Nephron (organoid): ENCODE results near the gene CNTN4.
A peak's percentile ranks its signal among the peaks of the same experiment; 100 is the strongest.

Source experiments
- H3K27ac Mint-ChIP-seq, 3 experiments: 2 replicates each; pipeline ENCODE4 v1.8.0; 2020; ENCODE audit warnings: mixed read lengths in 3 of 3, mild to moderate bottlenecking in 2 of 3, moderate library complexity in 1 of 3
- H3K27me3 Mint-ChIP-seq: 2 replicates; pipeline ENCODE4 v1.8.0; 2021; ENCODE audit warnings: low read depth, mild to moderate bottlenecking, moderate library complexity, mixed read lengths
- H3K36me3 Mint-ChIP-seq: 2 replicates; pipeline ENCODE4 v1.8.0; 2020; ENCODE audit warnings: low read depth, mixed read lengths
- H3K4me1 Mint-ChIP-seq: 2 replicates; pipeline ENCODE4 v1.8.0; 2020; ENCODE audit warnings: mixed read lengths
- H3K4me3 Mint-ChIP-seq, 3 experiments: 2 replicates each; pipeline ENCODE4 v1.8.0; 2020; ENCODE audit warnings: mild to moderate bottlenecking in 3 of 3, mixed read lengths in 3 of 3, moderate library complexity in 2 of 3
- H3K9me3 Mint-ChIP-seq: 2 replicates; pipeline ENCODE4 v1.8.0; 2020; ENCODE audit warnings: mixed read lengths
- CTCF ChIP-seq, 3 experiments: fragments of 200-600 bp; sonication (generic); IDR thresholded peaks; one replicate each; pipeline ENCODE4 v1.5.0; 2021; ENCODE audit warnings: antibody characterized with exemption in 3 of 3; ENCODE audit not compliant: unreplicated experiment in 3 of 3

The CNTN4 gene

GRCh38 chr3:2356298-2356950 lies 257.8 kb downstream of the CNTN4 start:
- Mint-ChIP-seq H3K9me3 (no peaks in the 10 kb centered on the region), H3K4me1 (peaks cover 4% of the 10 kb centered on the region), H3K4me3 (no peak overlapping the region), H3K27ac (no peak overlapping the region), H3K36me3 (peaks cover 11% of the 10 kb centered on the region), H3K27me3 (peaks cover 4% of the 10 kb centered on the region)
- no peak for TF ChIP-seq CTCF (IDR thresholded peaks at IDR 0.05; ENCODE audit: unreplicated experiment in 3 of 3)

GRCh38 chr3:2360815-2361214 lies 262.1 kb downstream of the CNTN4 start:
- Mint-ChIP-seq H3K4me3 (no peak overlapping the region), H3K36me3 (no peaks in the 10 kb centered on the region), H3K27me3 (no peaks in the 10 kb centered on the region), H3K27ac (no peak overlapping the region), H3K9me3 (no peaks in the 10 kb centered on the region), H3K4me1 (no peaks in the 10 kb centered on the region)
- TF ChIP-seq CTCF (IDR thresholded peaks at IDR 0.05; ENCODE audit: unreplicated experiment in 3 of 3) = no peak

- TF ChIP-seq CTCF (IDR thresholded peaks at IDR 0.05; ENCODE audit: unreplicated experiment in 3 of 3) = no peak
- H3K9me3 Mint-ChIP-seq = no peaks in the 10 kb centered on the region
- H3K4me1 Mint-ChIP-seq = no peaks in the 10 kb centered on the region
- no peaks in the 10 kb centered on the region for H3K36me3 Mint-ChIP-seq
- H3K4me3 Mint-ChIP-seq = no peak overlapping the region
- H3K27me3 Mint-ChIP-seq = no peaks in the 10 kb centered on the region
- no peak overlapping the region for H3K27ac Mint-ChIP-seq
Observed at GRCh38 chr3:2362122-2362521, 263.5 kb downstream of the CNTN4 start.

- Mint-ChIP-seq H3K27me3 (no peaks in the 10 kb centered on the region), H3K9me3 (no peaks in the 10 kb centered on the region), H3K36me3 (no peaks in the 10 kb centered on the region), H3K4me1 (no peaks in the 10 kb centered on the region), H3K4me3 (no peak overlapping the region), H3K27ac (no peak overlapping the region)
- no peak for TF ChIP-seq CTCF (IDR thresholded peaks at IDR 0.05; ENCODE audit: unreplicated experiment in 3 of 3)
Observed at GRCh38 chr3:2363854-2364253, 265.2 kb downstream of the CNTN4 start.

- H3K27ac Mint-ChIP-seq = no peak overlapping the region
- peaks cover 8% of the 10 kb centered on the region for H3K4me1 Mint-ChIP-seq
- H3K27me3 Mint-ChIP-seq = no peaks in the 10 kb centered on the region
- no peaks in the 10 kb centered on the region for H3K9me3 Mint-ChIP-seq
- H3K36me3 Mint-ChIP-seq = no peaks in the 10 kb centered on the region
- H3K4me3 Mint-ChIP-seq = no peak overlapping the region
- TF ChIP-seq CTCF (IDR thresholded peaks at IDR 0.05; ENCODE audit: unreplicated experiment in 3 of 3) = no peak
Observed at GRCh38 chr3:2370317-2370716, 271.7 kb downstream of the CNTN4 start.

GRCh38 chr3:2372306-2372705 lies 273.6 kb downstream of the CNTN4 start:
- H3K36me3 Mint-ChIP-seq = no peaks in the 10 kb centered on the region
- TF ChIP-seq CTCF (IDR thresholded peaks at IDR 0.05; ENCODE audit: unreplicated experiment in 3 of 3) = no peak
- no peaks in the 10 kb centered on the region for H3K9me3 Mint-ChIP-seq
- no peaks in the 10 kb centered on the region for H3K27me3 Mint-ChIP-seq
- H3K4me1 Mint-ChIP-seq = peaks cover 11% of the 10 kb centered on the region
- no peak overlapping the region for H3K4me3 Mint-ChIP-seq
- H3K27ac Mint-ChIP-seq = peak overlapping the region in 2 of 3 experiments; percentile 40 to 80
